Measurements from ENCODE around the gene SLF2.

- no peak for TF ChIP-seq HNRNPUL1 (IDR thresholded peaks at IDR 0.05; ENCODE audit: low read length)
- no peak for TF ChIP-seq GTF2A2 (tag; IDR thresholded peaks at IDR 0.05)
- no peak for TF ChIP-seq SPI1 (IDR thresholded peaks at IDR 0.05; ENCODE audit: borderline replicate concordance, low read depth, low read length)
- TF ChIP-seq ZBTB7A (IDR thresholded peaks at IDR 0.05; ENCODE audit: borderline replicate concordance, control insufficient read depth, low read depth, low read length): no peak
- TF ChIP-seq, protein P1, sequence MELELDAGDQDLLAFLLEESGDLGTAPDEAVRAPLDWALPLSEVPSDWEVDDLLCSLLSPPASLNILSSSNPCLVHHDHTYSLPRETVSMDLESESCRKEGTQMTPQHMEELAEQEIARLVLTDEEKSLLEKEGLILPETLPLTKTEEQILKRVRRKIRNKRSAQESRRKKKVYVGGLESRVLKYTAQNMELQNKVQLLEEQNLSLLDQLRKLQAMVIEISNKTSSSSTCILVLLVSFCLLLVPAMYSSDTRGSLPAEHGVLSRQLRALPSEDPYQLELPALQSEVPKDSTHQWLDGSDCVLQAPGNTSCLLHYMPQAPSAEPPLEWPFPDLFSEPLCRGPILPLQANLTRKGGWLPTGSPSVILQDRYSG (tag; conservative IDR thresholded peaks at IDR 0.05; ENCODE audit: low read depth): no peak
- TF ChIP-seq NFATC3 (IDR thresholded peaks at IDR 0.05): no peak
- TF ChIP-seq, protein P2, sequence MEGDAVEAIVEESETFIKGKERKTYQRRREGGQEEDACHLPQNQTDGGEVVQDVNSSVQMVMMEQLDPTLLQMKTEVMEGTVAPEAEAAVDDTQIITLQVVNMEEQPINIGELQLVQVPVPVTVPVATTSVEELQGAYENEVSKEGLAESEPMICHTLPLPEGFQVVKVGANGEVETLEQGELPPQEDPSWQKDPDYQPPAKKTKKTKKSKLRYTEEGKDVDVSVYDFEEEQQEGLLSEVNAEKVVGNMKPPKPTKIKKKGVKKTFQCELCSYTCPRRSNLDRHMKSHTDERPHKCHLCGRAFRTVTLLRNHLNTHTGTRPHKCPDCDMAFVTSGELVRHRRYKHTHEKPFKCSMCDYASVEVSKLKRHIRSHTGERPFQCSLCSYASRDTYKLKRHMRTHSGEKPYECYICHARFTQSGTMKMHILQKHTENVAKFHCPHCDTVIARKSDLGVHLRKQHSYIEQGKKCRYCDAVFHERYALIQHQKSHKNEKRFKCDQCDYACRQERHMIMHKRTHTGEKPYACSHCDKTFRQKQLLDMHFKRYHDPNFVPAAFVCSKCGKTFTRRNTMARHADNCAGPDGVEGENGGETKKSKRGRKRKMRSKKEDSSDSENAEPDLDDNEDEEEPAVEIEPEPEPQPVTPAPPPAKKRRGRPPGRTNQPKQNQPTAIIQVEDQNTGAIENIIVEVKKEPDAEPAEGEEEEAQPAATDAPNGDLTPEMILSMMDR (IDR thresholded peaks at IDR 0.05 in 2 of 3, conservative IDR thresholded peaks at IDR 0.05 in 1 of 3; ENCODE audit: insufficient read depth in 2 of 3, low read depth in 1 of 3, low read length in 3 of 3): no peak
- TF ChIP-seq TAF1 (IDR thresholded peaks at IDR 0.05; ENCODE audit: control insufficient read depth, extremely low read depth, insufficient read depth, low read length, severe bottlenecking): no peak
- TF ChIP-seq BRCA1 (IDR thresholded peaks at IDR 0.05): no peak
- TF ChIP-seq BRCA1 (CRISPR knock-in tag; IDR thresholded peaks at IDR 0.05): no peak
- no peak for TF ChIP-seq TARDBP (IDR thresholded peaks at IDR 0.05)
- TF ChIP-seq, protein P3, sequence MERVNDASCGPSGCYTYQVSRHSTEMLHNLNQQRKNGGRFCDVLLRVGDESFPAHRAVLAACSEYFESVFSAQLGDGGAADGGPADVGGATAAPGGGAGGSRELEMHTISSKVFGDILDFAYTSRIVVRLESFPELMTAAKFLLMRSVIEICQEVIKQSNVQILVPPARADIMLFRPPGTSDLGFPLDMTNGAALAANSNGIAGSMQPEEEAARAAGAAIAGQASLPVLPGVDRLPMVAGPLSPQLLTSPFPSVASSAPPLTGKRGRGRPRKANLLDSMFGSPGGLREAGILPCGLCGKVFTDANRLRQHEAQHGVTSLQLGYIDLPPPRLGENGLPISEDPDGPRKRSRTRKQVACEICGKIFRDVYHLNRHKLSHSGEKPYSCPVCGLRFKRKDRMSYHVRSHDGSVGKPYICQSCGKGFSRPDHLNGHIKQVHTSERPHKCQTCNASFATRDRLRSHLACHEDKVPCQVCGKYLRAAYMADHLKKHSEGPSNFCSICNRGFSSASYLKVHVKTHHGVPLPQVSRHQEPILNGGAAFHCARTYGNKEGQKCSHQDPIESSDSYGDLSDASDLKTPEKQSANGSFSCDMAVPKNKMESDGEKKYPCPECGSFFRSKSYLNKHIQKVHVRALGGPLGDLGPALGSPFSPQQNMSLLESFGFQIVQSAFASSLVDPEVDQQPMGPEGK (CRISPR knock-in tag; IDR thresholded peaks at IDR 0.05; ENCODE audit: borderline replicate concordance): no peak
- TF ChIP-seq ZNF175 (CRISPR knock-in tag; IDR thresholded peaks at IDR 0.05; ENCODE audit: low read depth): no peak
- no peak for TF ChIP-seq ZNF384 (IDR thresholded peaks at IDR 0.05; ENCODE audit: low read depth, low read length)
Measured at GRCh38 chr10:100894033-100894432, 18.7 kb upstream of the SLF2 start.
